ENCODE results near the gene DHPS. TPM values are rescaled to one million over a fixed set of nuclear protein-coding genes. Genes with fewer than 3 reads are reported as not detected.
"Not testable (repeated sequence)": the region's sequence is repeated elsewhere in the genome, so short reads cannot be mapped to it uniquely, and the experiment has no call there.

DHPS gene
- total RNA-seq, 1 donor from 2014 or later = 68.4 TPM

GRCh38 chr19:12705169-12705568, 23.5 kb upstream of the DHPS start:
- no peaks in the 10 kb centered on the region for H3K27me3 Mint-ChIP-seq (ENCODE audit: unreplicated experiment)
- no peaks in the 10 kb centered on the region for H3K4me1 Mint-ChIP-seq (ENCODE audit: unreplicated experiment)
- H3K9me3 Mint-ChIP-seq (ENCODE audit: unreplicated experiment) = no peaks in the 10 kb centered on the region
- DNase-seq (ENCODE audit: extremely low spot score, unreplicated experiment) = no peak
- H3K4me3 Mint-ChIP-seq (ENCODE audit: unreplicated experiment) = no peak overlapping the region
- peaks cover 30% of the 10 kb centered on the region for H3K36me3 Mint-ChIP-seq (ENCODE audit: unreplicated experiment)
- TF ChIP-seq CTCF (IDR thresholded peaks at IDR 0.05) = no peak
- no peak overlapping the region for H3K27ac Mint-ChIP-seq (ENCODE audit: unreplicated experiment)

GRCh38 chr19:12703046-12703445, 21.4 kb upstream of the DHPS start:
- no peak for TF ChIP-seq CTCF (IDR thresholded peaks at IDR 0.05)
- H3K9me3 Mint-ChIP-seq (ENCODE audit: unreplicated experiment) = no peaks in the 10 kb centered on the region
- no peak overlapping the region for H3K27ac Mint-ChIP-seq (ENCODE audit: unreplicated experiment)
- H3K27me3 Mint-ChIP-seq (ENCODE audit: unreplicated experiment) = no peaks in the 10 kb centered on the region
- H3K36me3 Mint-ChIP-seq (ENCODE audit: unreplicated experiment) = peaks cover 38% of the 10 kb centered on the region
- DNase-seq (ENCODE audit: extremely low spot score, unreplicated experiment) = no peak
- H3K4me1 Mint-ChIP-seq (ENCODE audit: unreplicated experiment) = no peaks in the 10 kb centered on the region
- no peak overlapping the region for H3K4me3 Mint-ChIP-seq (ENCODE audit: unreplicated experiment)

- Mint-ChIP-seq H3K27ac (ENCODE audit: unreplicated experiment) (no peak overlapping the region), H3K4me3 (ENCODE audit: unreplicated experiment) (no peak overlapping the region), H3K4me1 (ENCODE audit: unreplicated experiment) (peaks cover 2% of the 10 kb centered on the region), H3K27me3 (ENCODE audit: unreplicated experiment) (no peaks in the 10 kb centered on the region), H3K36me3 (ENCODE audit: unreplicated experiment) (peaks cover 38% of the 10 kb centered on the region), H3K9me3 (ENCODE audit: unreplicated experiment) (no peaks in the 10 kb centered on the region)
- TF ChIP-seq CTCF (IDR thresholded peaks at IDR 0.05) = no peak
- DNase-seq (ENCODE audit: extremely low spot score, unreplicated experiment) = no peak
Measured at GRCh38 chr19:12701596-12702282, 20.1 kb upstream of the DHPS start.

GRCh38 chr19:12698138-12698537, 16.5 kb upstream of the DHPS start:
- peaks cover 5% of the 10 kb centered on the region for H3K4me1 Mint-ChIP-seq (ENCODE audit: unreplicated experiment)
- DNase-seq (ENCODE audit: extremely low spot score, unreplicated experiment) = no peak
- H3K4me3 Mint-ChIP-seq (ENCODE audit: unreplicated experiment) = peak overlapping the region; percentile 43
- TF ChIP-seq CTCF (IDR thresholded peaks at IDR 0.05) = no peak
- H3K36me3 Mint-ChIP-seq (ENCODE audit: unreplicated experiment) = peaks cover 16% of the 10 kb centered on the region
- H3K27me3 Mint-ChIP-seq (ENCODE audit: unreplicated experiment) = no peaks in the 10 kb centered on the region
- peak overlapping the region; percentile 11 for H3K27ac Mint-ChIP-seq (ENCODE audit: unreplicated experiment)
- H3K9me3 Mint-ChIP-seq (ENCODE audit: unreplicated experiment) = no peaks in the 10 kb centered on the region

- not testable (repeated sequence) for H3K4me1 Mint-ChIP-seq (ENCODE audit: unreplicated experiment); DNase-seq (ENCODE audit: extremely low spot score, unreplicated experiment); H3K9me3 Mint-ChIP-seq (ENCODE audit: unreplicated experiment); H3K27me3 Mint-ChIP-seq (ENCODE audit: unreplicated experiment)
- H3K27ac Mint-ChIP-seq (ENCODE audit: unreplicated experiment) = peak overlapping the region; percentile 44
- peaks cover 13% of the 10 kb centered on the region for H3K36me3 Mint-ChIP-seq (ENCODE audit: unreplicated experiment)
- H3K4me3 Mint-ChIP-seq (ENCODE audit: unreplicated experiment) = peak overlapping the region; percentile 40
Measured at GRCh38 chr19:12697425-12697824, 15.7 kb upstream of the DHPS start.
